Subcutaneous adipose tissue (tissue), 4 donors: ENCODE data around the gene NUDT12. TPM values are rescaled to one million over a fixed set of nuclear protein-coding genes. Genes with fewer than 3 reads are reported as not detected.

Experiments
- CTCF ChIP-seq: fragments of 450-650 bp; IDR thresholded peaks from one replicate; pipeline ENCODE4 v1.5.1; 2016; ENCODE audit warnings: low read depth, mild to moderate bottlenecking, control low read depth, antibody characterized with exemption, moderate library complexity
- total RNA-seq, 4 donors: library from RNA; depleted of rRNA; stranded (reverse); fragments of >200 nt; gene quantifications; one replicate each; pipeline ENCODE4 v1.1.0, GENCODE V29; 2016

NUDT12 gene
- total RNA-seq, 4 donors from 2014 or later: 7.9 to 16.3 (median 12.6) TPM

- no peak for TF ChIP-seq CTCF
Measured at GRCh38 chr5:103541114-103541513, 21.5 kb downstream of the NUDT12 start.

GRCh38 chr5:103539376-103540330, 22.9 kb downstream of the NUDT12 start:
- TF ChIP-seq CTCF: no peak

- TF ChIP-seq CTCF: no peak
Measured at GRCh38 chr5:103532086-103532734, 30.4 kb downstream of the NUDT12 start.

- TF ChIP-seq CTCF: no peak
Measured at GRCh38 chr5:103526164-103526915, 36.2 kb downstream of the NUDT12 start.

- no peak for TF ChIP-seq CTCF
Measured at GRCh38 chr5:103525361-103525760, 37.2 kb downstream of the NUDT12 start.

- no peak for TF ChIP-seq CTCF
Measured at GRCh38 chr5:103523319-103523718, 39.3 kb downstream of the NUDT12 start.

- no peak for TF ChIP-seq CTCF
Measured at GRCh38 chr5:103522586-103522985, 40.0 kb downstream of the NUDT12 start.
